Activated CD8-positive, alpha-beta memory T cell treated with anti-CD3 and anti-CD28 coated beads, Interleukin-2, amount 50 U/mL, for 48 hours (primary cell): ENCODE measurements around the gene RALGPS1.

Experiments used
- DNase-seq: peaks from one replicate; pipeline ENCODE4 v3.0.0-alpha.2; 2020

RALGPS1 gene

DNA sequence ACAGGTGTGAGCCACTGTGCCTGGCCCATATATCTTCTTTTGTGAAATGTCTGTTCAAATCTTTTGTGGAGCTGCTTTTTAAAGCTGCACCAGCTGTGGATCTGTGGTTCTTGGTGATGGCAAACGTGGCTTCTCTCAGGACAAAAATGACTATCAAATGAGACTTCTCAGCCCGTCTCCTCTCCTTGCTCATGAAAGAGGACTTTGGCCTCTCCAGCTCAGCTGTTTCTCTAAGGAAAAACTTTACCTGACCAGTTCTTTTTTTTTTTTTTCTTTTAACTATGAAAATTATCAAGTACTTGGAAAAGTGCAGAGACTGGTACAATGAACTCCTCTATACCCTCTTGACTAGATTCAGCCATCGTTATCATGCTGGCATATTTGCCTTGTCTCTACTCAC is 44.8 kb downstream of the RALGPS1 start:
- no peak for DNase-seq

DNA sequence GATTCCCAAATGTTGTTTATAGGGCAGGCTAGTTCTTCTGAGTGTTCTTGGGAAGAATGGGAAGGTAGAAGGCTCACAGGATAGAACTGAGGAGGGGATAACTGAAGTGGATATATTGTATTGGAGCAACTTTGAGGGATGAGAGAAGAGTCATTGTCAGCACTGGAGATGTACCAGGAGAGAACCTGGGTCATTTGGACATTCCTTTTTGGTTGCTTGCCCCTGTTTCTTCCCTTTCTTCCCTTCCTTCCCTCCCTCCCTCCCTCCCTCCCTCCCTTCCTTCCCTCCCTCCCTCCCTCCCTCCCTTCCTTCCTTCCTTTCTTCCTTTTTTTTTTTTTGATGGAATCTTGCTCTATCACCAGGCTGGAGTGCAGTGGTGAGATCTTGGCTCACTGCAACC is 45.3 kb downstream of the RALGPS1 start:
- DNase-seq = no peak

GRCh38 chr9:126962336-126962735 is 47.8 kb downstream of the RALGPS1 start:
- no peak for DNase-seq

GRCh38 chr9:126965077-126965476 is 50.5 kb downstream of the RALGPS1 start:
- no peak for DNase-seq

DNA sequence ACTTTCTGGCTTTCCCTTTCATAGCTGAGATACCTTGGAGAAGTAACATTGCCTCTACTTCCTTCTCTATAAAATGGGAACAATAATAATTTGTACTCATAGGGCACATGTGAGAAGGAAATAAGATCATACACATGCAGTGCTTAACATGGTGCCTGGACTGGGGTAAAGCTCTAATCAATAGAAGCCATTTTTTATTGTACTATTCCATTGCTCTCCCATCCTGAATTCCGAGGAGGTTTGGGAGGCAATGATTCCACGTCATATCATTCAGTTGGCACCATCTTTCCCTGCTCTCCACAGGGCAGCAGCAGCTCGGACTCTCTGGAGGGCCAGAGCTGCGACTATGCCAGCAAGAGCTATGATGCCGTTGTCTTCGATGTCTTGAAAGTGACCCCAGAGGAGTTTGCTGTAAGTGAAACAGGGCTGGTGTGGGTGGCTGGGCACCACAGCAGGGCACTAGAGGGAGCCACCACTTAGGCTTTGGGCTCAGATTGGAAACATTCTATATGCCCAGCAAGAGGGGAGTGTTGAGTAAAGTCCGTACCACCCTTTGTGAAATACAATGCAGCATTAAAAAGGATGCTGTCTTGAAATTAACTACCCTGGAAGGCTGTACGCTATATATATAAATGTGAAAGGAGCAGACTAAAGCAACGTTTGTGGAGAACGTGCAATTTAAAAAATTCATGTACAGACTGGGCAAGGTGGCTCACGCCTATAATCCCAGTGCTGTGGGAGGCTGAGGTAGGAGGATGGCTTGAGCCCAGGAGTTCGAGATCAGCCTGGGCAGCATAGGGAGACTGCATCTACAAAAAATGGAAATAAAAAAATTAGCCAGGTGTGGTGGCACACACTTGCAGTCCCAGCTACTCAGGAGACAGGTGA is 51.2 kb downstream of the RALGPS1 start:
- DNase-seq = peak; percentile 66

DNA sequence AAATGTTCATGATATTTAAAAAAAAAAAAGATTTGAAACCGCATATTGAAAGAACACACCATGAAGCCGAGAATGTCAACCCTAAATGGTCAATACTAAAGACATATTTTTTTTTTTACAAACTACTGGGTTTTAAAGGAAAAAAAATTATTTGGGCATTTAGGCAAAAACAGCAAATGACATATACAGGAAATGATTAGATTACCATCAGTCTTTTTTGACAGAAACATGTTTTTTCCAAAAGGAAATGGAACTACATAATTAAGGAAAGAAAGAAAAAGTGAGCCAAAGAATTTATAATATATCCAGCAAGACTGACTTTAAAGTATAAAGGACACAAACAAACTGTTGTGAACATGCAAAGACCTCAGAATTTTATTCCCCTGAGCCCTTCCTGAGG is 56.7 kb downstream of the RALGPS1 start:
- no peak for DNase-seq

DNA sequence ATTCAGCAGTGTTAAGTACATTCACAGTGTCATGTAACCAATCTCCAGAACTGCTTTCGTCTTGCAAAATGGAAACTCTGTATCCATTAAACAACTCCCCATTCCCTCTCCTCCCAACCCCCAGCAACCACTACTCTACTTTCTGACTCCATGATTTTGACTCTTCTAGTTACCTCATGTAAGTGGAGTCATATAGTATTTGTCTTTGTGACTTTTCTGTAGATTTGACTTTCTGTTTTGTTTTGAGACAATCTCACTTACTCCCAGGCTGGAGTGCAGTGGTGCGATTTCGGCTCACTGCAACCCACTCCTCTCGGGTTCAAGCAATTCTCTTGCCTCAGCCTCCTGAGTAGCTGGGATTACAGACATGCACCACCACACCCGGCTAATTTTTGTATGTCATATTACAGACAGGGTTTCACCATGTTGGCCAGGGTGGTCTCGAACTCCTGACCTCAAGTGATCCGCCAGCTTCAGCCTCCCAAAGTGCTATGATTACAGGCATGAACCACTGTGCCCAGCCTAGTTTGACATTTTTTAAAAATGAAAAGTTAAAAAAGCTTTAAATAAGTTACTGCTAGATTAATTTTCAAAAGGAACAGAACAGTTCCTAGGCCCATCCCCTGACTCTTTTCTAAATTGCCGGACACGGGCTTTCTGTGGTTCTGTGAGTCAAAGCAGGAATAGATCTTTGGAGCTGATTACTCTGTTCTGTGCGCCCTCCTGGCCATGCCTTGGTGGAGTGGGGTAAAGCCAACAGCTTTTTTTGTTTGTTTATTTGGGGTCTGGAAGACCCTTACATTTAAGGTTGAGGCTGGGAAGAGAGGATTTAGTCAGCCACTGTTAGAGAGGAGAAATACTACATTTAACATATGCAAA is 59.3 kb downstream of the RALGPS1 start:
- no peak for DNase-seq

DNA sequence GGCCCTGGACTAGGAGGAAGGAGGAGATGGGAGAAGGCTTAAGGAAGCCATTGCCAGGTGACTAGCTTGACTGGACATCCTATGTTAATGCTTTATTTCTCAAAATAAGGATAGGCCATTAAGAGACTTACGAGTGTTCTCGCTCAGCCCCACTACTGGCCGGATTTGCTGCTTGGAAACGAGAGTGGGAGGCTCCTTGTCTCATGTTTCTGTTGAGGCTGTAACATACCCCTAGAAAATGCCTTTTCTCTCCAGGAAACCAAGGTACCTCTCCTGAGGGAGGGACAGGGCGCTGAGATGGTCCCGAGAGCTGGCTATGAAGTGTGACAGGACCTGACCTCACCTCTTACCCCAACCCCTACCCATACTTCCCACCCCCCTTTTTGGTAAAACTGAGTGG is 60.0 kb downstream of the RALGPS1 start:
- DNase-seq = no peak

DNA sequence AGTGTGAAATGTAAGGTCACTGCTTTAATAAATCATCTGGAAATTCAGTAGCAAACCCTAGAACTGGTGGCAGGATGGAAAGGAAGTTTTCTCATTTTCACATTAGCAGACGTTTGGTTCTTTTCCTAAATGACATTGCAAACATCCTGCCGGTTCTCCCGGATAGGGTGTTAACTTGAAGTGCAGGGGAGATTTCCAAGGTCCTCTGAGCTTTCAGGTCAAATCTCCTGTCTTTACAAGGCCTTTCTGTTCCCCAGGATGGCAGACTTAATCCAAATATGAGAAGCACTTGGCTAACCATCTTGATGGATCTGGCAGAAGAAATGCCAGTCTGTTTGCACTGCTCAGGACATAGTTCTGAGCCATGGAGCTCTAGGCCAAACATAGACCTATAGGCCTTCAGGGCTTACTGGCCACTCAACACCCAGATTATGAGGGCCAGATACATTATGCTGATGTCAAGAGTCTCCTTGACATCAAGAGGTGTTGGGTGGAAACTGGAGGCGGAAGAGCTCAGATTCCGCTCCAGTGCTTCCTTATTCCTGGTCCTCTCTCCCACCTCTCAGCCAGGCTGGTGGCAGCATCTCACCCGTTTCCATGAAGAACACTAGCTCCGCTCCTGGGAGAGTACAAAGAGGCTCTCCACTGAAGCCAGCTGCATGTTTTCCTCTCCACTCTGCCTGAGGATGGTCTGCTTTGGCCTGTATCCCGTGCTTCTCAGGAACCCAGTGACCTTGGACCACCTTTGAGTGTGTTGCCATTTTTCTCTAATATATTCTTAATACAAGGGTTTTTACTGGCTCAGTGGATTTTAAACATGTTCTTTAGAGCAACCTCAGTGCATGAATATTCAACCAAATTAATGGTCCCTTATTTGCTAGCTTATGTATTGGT is 61.0 kb downstream of the RALGPS1 start:
- DNase-seq = no peak

DNA sequence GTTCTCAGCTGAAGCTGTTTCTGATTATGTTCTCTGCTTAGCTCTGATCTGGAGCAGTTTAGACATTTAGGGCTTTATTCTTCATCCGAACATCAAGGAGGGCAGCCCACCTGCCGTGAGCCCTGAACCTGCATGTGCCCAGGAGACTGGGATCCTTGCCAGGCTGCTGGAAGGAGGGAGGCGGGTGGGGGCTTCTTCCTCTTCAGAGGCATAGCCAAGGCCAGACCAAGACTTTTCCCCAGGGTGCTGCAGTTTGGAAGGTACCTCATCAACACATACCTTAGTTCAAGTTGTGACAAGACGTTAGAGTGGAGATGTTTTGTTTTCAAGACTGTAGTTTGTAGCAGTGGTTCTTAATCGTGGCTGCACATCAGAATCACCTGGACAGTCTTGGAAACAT is 64.9 kb downstream of the RALGPS1 start:
- DNase-seq = no peak

DNA sequence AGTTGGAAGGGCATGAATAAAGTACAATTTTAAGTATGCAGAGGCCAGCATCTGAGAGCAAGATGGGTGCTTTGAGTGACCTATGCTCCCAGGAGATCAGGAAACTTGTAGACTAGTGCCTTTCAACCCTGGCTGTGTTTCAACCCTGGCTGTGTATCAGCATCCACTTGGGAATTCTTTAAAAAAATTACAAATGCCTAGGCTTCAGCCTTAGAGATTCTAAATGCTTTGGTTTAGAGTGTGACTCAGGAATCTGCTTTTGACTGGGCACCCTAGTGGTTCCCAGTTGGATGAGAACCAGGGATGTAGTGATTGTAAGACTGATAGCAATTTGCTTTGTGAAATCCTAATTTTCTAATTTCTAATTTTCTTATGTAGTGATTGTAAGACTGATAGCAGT is 65.6 kb downstream of the RALGPS1 start:
- no peak for DNase-seq

DNA sequence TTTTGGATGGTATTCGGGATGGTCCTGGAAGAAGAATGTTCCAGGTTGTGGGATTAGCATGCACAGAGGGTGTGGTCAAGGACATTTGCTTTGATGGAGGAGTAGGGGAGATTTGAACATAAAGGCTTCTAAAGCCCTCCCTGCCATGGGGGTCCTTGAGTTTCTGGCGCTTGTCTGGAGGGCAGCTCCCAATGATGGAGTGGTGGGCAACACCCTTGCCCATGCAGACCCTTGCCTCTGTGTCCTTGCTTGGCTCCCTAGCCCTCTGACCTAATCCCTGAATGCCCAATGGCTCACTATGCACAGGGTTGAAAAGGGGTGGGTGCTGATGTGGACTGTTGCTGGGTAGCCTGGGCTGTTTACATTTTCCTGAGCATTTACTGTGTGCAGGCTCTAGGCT is 66.6 kb downstream of the RALGPS1 start:
- DNase-seq = no peak

DNA sequence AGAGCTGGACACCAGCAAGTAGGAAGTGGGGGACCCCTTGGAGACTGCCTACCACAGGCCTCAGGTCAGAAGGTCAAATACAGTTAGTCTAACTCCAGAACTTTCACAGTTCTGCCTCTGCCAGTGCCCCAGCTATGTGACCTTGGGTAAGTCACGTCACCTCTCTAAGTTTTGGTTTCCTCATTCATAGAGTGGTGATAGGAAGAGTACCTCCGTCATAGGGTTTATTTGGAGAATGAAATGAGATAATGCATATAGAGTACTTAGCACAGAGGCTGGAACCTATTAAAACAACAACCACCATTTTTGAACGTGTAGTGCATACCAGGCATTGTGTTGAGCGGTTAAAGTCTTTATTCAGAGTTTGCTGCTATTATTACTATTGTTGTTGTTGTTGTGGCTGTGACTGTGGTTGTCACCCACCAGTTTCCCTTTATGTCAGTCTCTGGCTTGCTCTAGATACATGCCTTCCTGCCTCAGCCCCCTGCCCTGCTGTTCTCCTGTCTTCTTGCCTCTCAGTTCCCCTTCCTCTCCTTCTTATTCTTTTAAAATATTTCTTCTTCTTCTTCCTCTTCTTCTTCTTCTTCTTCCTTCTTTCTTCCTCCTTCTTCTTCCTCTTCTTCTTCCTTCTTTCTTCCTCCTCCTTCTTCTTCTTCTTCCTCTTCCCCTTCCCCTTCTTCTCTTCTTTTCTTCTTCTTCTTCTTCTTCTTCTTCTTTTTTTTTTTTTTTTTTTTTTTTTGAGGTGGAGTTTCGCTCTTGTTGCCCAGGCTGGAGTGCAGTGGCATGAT is 67.8 kb downstream of the RALGPS1 start:
- no peak for DNase-seq

DNA sequence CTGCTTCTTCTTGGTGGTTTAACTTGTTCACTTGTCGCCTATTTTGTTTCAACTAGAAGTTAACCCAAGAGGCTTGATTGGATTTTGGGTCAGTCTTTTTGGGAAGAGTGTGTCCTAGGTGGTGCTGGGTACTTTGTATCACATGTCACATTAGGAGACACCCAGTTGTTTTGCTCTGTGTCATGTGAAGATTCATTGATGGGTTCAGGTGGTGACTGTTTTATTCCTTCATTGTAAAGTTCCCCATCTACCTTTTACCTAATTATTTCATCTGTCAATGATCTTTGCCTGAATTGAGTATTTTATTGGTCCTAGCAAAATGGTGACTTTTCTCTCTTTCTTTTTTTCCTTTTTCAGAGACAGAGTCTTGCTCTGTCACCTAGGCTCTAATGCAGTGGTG is 69.2 kb downstream of the RALGPS1 start:
- no peak for DNase-seq

DNA sequence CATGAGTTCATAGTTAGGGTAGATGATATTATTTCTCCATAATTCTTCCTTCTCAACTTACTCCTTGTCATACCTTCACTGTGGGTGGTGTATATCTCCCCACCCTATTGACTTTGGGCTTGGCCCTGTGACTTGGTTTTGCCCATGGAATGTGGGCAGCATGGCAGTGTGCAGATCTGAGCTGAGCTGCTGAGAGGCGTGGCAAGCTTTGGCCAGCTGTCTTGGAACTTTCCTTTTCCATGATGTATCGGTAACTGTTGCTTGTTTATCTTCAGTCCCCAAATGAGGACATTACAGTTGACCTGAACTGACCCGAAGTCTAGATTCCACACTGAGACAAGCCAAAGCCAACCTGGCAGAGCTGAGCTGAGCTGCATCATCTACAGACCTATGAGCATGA is 70.4 kb downstream of the RALGPS1 start:
- no peak for DNase-seq

- DNase-seq = peak; percentile 85
Observed at GRCh38 chr9:126985870-126986498, 71.4 kb downstream of the RALGPS1 start.

DNA sequence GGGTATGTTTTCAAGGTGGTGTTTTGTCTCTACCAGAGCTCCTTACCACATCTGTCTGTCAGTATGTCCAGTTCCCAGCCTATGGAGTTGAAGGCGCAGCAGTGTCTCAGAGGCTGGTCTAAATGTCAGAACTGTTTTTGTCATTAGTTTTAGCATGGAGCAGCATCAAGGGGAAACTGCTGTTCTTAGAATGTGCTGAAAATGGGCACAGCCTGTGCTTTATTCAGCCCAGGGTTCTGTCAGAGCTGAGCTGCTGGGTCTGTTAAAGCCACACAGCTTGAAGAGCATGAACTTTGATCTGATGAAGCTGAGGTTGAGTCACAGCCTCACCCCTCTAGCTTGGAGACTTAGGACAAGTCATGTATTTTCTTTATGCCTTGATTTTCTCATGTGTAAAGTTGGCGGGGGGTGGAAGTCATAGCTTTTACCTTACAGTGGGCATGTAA is 71.9 kb downstream of the RALGPS1 start:
- no peak for DNase-seq

DNA sequence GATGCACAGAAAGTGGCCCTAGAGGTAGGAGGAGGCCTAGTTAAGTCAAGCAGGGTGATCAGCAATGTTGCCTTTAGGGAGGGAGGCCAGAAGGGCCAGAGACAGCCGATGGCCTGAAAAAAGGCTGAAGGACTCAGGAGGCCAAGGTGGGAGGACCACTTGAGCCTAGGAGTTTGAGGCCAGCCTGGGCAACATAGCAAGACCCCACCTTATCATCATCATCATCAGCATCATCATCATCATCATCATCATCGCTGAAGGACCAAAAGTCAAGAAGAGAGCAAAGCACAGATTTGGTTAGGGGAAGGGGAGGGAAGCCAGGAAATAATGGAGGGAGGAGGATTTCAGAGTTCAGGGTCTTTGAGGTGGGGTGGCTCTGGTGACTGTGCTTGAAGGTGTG is 74.3 kb downstream of the RALGPS1 start:
- no peak for DNase-seq

- DNase-seq = no peak
Observed at GRCh38 chr9:126989847-126990842, 75.6 kb downstream of the RALGPS1 start.

GRCh38 chr9:126991183-126991582 is 76.6 kb downstream of the RALGPS1 start:
- no peak for DNase-seq
